Keratinocyte (primary cell): ENCODE data around the gene NELL1.

Source experiments
- EZH2 ChIP-seq: IDR thresholded peaks from one replicate; pipeline ENCODE4 v1.6.1; 2012; ENCODE audit warnings: inconsistent platforms, mild to moderate bottlenecking, low read length, moderate library complexity
- TF ChIP-seq, protein P1 (sequence below), 3 experiments: IDR thresholded peaks in 1 of 3; conservative IDR thresholded peaks in 1 of 3; optimal IDR thresholded peaks in 1 of 3; 2 replicates in 2 of 3; 3 replicates in 1 of 3; pipeline versions ENCODE3 to v1.5.1; 2011; ENCODE audit warnings: low read length in 3 of 3, mild to moderate bottlenecking in 3 of 3, moderate library complexity in 2 of 3, control low read depth in 1 of 3, inconsistent platforms in 1 of 3; ENCODE audit not compliant: insufficient read depth in 2 of 3; ENCODE audit errors: extremely low read depth in 1 of 3

DNA sequence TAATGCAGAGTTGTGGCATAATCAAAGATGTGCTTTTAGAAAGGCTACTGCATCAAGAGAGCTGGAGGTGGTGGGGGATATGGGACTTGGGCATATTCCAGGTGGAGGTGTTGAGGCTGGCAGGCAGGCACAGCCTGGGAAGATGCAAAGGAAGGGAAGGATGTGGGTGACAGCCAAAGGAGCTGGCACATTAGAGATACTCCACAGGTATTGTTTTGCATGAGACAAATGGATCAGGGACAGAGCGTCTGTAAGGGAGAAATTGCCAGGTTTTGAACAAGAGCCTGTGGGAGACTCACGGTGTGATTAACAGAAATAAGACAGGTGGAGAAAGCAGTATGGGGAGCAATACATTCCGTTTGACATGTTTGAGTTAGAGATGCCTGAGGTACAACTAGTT is 263.7 kb downstream of the NELL1 start:
- TF ChIP-seq, protein P1, sequence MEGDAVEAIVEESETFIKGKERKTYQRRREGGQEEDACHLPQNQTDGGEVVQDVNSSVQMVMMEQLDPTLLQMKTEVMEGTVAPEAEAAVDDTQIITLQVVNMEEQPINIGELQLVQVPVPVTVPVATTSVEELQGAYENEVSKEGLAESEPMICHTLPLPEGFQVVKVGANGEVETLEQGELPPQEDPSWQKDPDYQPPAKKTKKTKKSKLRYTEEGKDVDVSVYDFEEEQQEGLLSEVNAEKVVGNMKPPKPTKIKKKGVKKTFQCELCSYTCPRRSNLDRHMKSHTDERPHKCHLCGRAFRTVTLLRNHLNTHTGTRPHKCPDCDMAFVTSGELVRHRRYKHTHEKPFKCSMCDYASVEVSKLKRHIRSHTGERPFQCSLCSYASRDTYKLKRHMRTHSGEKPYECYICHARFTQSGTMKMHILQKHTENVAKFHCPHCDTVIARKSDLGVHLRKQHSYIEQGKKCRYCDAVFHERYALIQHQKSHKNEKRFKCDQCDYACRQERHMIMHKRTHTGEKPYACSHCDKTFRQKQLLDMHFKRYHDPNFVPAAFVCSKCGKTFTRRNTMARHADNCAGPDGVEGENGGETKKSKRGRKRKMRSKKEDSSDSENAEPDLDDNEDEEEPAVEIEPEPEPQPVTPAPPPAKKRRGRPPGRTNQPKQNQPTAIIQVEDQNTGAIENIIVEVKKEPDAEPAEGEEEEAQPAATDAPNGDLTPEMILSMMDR (optimal IDR thresholded peaks at IDR 0.05 in 1 of 3, IDR thresholded peaks at IDR 0.05 in 1 of 3, conservative IDR thresholded peaks at IDR 0.05 in 1 of 3; ENCODE audit: extremely low read depth in 1 of 3, insufficient read depth in 2 of 3, low read length in 3 of 3) = no peak
- no peak for TF ChIP-seq EZH2
